ENCODE data around the gene CNGA1. TPM values are rescaled to one million over a fixed set of nuclear protein-coding genes. Genes with fewer than 3 reads are reported as not detected.

Gene CNGA1
- total and polyA plus RNA-seq, 12 donors, result 0.06 to 1.8 (median 0.37) TPM; not detected in 3

DNA sequence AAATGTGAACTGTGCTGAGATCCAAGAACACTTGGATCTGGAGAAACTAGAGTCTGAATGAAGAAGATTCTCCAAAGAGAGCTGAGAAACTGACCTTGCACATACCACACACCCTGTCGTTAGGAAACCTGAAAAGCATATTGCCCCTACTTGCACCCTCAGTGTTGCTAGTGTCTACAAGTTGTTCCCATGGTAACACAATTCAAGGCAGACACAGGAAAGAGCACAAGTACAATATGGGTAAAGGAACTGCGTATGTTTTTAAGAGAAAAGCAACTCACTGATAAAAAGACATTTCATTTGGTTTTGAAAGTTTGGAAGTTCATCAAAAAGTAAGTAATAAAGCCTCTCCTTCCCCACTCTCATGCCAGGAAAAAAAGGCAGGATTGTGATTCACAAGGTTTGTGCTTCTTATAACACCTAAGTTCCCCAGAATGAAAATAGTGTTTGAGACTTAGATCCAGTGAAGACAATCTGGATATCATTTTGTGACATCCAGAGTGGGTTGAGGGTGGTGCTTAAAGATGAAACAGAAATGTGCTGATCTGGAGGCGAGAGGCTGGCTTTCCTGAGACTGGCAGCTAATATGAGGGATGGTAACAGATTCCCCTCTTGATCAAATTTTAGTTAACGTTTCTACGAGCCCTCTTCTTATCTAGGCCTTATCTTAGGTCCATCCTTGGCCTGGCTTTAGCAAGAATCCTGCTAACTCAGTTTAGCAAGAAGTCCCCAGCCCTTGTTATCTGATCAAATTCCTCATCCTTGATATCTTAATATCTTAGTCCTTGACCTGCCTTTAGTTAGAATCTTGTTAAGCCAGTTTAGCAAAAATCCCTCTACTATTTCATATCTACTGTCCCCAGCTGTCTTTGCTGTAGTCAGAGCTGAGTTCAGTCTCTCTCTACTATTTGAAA is 42.4 kb upstream of the CNGA1 start:
- intact Hi-C loops (cut with DNase I), result no loop called here
- Histone ChIP-seq H3K27me3 (no peaks in the 10 kb centered on the region), H3K27ac (no peak overlapping the region), H3K36me3 (no peaks in the 10 kb centered on the region), H3K9me3 (peaks cover 0 to 4% (median 0%) of the 10 kb centered on the region in 11 donors), H3K4me1 (no peaks in the 10 kb centered on the region), H3K4me3 (no peak overlapping the region)
- WGBS, 2 donors, result 66 to 72% methylated on average over 5 of the region's 5 CpGs
- no peak for ATAC-seq
- TF ChIP-seq, protein P1, sequence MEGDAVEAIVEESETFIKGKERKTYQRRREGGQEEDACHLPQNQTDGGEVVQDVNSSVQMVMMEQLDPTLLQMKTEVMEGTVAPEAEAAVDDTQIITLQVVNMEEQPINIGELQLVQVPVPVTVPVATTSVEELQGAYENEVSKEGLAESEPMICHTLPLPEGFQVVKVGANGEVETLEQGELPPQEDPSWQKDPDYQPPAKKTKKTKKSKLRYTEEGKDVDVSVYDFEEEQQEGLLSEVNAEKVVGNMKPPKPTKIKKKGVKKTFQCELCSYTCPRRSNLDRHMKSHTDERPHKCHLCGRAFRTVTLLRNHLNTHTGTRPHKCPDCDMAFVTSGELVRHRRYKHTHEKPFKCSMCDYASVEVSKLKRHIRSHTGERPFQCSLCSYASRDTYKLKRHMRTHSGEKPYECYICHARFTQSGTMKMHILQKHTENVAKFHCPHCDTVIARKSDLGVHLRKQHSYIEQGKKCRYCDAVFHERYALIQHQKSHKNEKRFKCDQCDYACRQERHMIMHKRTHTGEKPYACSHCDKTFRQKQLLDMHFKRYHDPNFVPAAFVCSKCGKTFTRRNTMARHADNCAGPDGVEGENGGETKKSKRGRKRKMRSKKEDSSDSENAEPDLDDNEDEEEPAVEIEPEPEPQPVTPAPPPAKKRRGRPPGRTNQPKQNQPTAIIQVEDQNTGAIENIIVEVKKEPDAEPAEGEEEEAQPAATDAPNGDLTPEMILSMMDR (IDR thresholded peaks at IDR 0.05), result no peak
- DNase-seq, result no peak

DNA sequence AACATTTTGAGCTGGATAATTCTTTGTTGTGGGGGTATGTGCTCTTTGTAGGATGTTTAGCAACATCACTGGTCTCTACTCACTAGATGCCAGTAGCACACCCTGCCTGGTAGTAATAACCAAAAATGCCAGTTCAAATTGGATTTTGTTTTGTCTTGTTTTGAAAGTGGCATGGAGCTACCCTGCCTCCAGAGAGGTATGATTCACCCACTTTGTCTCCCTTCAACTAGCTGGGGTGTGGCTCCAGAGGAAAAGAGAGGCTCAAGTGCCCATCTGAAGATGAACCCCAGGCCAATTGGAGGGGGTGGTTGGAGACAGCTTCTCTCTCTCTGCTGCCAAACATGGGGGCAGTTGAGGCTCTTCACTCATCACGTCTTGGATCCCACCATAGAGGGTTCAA is 34.6 kb upstream of the CNGA1 start:
- no peak for ATAC-seq
- no peak for DNase-seq
- no peaks in the 10 kb centered on the region for H3K9me3 ChIP-seq
- TF ChIP-seq, protein P1 (IDR thresholded peaks at IDR 0.05), result no peak
- no peak overlapping the region for H3K27ac ChIP-seq
- H3K36me3 ChIP-seq, result no peaks in the 10 kb centered on the region
- H3K4me1 ChIP-seq, result peaks cover 0 to 24% (median 6%) of the 10 kb centered on the region in 9 donors
- H3K4me3 ChIP-seq, result no peak overlapping the region
- WGBS, 2 donors, result 89 to 90% methylated on average over 1 of the region's 1 CpG
- H3K27me3 ChIP-seq, result peaks cover 0 to 53% (median 0%) of the 10 kb centered on the region in 7 donors
- intact Hi-C loops (cut with DNase I), result no loop called here

DNA sequence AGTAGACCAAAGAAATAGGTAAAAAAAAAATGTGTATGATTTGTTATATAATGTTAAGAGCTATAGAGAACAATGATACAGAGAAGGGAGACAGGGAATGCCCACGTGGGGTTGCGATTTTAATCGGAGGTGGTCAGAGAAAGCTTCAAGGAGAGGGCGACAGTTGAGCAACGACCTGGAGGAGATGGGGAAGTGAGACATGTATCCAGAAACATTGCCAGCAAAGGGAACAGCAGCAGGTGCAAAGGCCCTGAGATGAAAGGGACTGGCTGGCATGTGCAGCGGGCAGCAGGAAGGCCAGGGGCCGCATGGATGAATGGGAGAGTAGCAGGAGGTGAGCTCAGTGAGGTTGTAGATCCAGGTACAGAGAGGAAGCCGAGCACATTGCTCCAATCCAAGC is 33.0 kb upstream of the CNGA1 start:
- DNase-seq, result no peak
- peaks cover 0 to 25% (median 6%) of the 10 kb centered on the region in 9 donors for H3K4me1 ChIP-seq
- TF ChIP-seq, protein P1 (IDR thresholded peaks at IDR 0.05), result no peak
- 88 to 90% methylated on average over 8 of the region's 8 CpGs for WGBS, 2 donors
- no peak overlapping the region for H3K4me3 ChIP-seq
- no peak overlapping the region for H3K27ac ChIP-seq
- H3K36me3 ChIP-seq, result no peaks in the 10 kb centered on the region
- no peaks in the 10 kb centered on the region for H3K9me3 ChIP-seq
- intact Hi-C loops (cut with DNase I), result loop anchor here in 1 of 10 donors (5.0 kb wide), 1 partner anchor 33 kb away; no protein-coding TSS in a partner anchor
- H3K27me3 ChIP-seq, result peaks cover 0 to 69% (median 0%) of the 10 kb centered on the region in 7 donors
- no peak for ATAC-seq

DNA sequence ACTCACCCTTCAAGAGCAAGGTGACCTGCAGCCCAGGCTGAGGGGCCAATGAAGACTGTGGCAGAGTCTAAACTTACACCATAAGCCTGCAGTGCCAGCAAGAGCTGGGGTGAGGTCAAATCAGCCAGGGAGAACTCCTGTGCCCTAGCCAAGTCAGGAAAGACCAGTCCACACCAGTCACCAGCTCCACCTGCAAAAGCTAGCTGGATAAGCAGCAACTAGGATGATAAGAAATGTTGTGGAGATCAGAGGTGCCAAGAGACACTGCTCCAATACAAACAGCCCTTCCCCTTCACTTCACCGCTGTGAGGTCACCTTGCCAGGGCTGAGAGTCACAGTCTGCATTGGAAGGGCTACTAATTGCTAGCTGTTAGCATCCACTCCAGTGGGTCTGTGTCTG is 31.4 kb upstream of the CNGA1 start:
- TF ChIP-seq, protein P1 (IDR thresholded peaks at IDR 0.05), result no peak
- intact Hi-C loops (cut with DNase I), result loop anchor here in 1 of 10 donors (5.0 kb wide), 1 partner anchor 34 kb away; no protein-coding TSS in a partner anchor
- peak overlapping the region in 9 of 10 donors; percentile 4 to 61 (median 21) for H3K27ac ChIP-seq
- H3K36me3 ChIP-seq, result no peaks in the 10 kb centered on the region
- no peaks in the 10 kb centered on the region for H3K9me3 ChIP-seq
- H3K4me1 ChIP-seq, result peaks cover 0 to 25% (median 6%) of the 10 kb centered on the region in 9 donors
- no peak overlapping the region for H3K4me3 ChIP-seq
- H3K27me3 ChIP-seq, result peaks cover 0 to 77% (median 0%) of the 10 kb centered on the region in 7 donors
- peak; percentile 32 to 44 for DNase-seq
- ATAC-seq, result peak; percentile 71 to 97 (median 91)
- 43 to 48% methylated on average over 1 of the region's 1 CpG for WGBS, 2 donors

Data from heart right ventricle (tissue), 16 donors.